GM21723 (cell line): Measurements from ENCODE around the gene CLCNKB.
"Not testable (repeated sequence)": the region's sequence is repeated elsewhere in the genome, so short reads cannot be mapped to it uniquely, and the experiment has no call there.

ENCODE experiments used
- ATAC-seq: cut with Tn5 transposase; IDR thresholded peaks from one replicate; pipeline ENCODE4 v1.9.1; 2021; ENCODE audit warnings: mild to moderate bottlenecking, moderate library complexity; ENCODE audit not compliant: unreplicated experiment

CLCNKB gene

GRCh38 chr1:16043521-16043920 is at the start of gene CLCNKB:
Gene CLCNKB, plus strand, starts transcription at chr1:16043782. Its CDS starts 711 bp downstream, at chr1:16044493.
- no peak for ATAC-seq

GRCh38 chr1:15994081-15994480 is 49.5 kb upstream of the CLCNKB start:
- no peak for ATAC-seq

- no peak for ATAC-seq
Observed at GRCh38 chr1:15994590-15995351, 48.8 kb upstream of the CLCNKB start.

GRCh38 chr1:15997076-15997585 is 46.5 kb upstream of the CLCNKB start:
- no peak for ATAC-seq

GRCh38 chr1:15997637-15998280 is 45.8 kb upstream of the CLCNKB start:
- ATAC-seq = no peak

- no peak for ATAC-seq
Observed at GRCh38 chr1:15998929-15999328, 44.7 kb upstream of the CLCNKB start.

GRCh38 chr1:16001274-16001673 is 42.3 kb upstream of the CLCNKB start:
- not testable (repeated sequence) for ATAC-seq

- ATAC-seq = no peak
Observed at GRCh38 chr1:16005597-16005996, 38.0 kb upstream of the CLCNKB start.

GRCh38 chr1:16006010-16006409 is 37.6 kb upstream of the CLCNKB start:
- no peak for ATAC-seq

GRCh38 chr1:16006552-16007485 is 36.8 kb upstream of the CLCNKB start:
- ATAC-seq = no peak

- ATAC-seq = no peak
Observed at GRCh38 chr1:16007671-16008341, 35.8 kb upstream of the CLCNKB start.

GRCh38 chr1:16009030-16009460 is 34.5 kb upstream of the CLCNKB start:
- ATAC-seq = no peak

GRCh38 chr1:16009678-16010077 is 33.9 kb upstream of the CLCNKB start:
- ATAC-seq = no peak

- ATAC-seq = no peak
Observed at GRCh38 chr1:16010837-16011236, 32.7 kb upstream of the CLCNKB start.

GRCh38 chr1:16011936-16012589 is 31.5 kb upstream of the CLCNKB start:
- no peak for ATAC-seq

GRCh38 chr1:16012590-16013219 is 30.9 kb upstream of the CLCNKB start:
- peak; percentile 39 for ATAC-seq

GRCh38 chr1:16013220-16013907 is 30.2 kb upstream of the CLCNKB start:
- ATAC-seq = peak; percentile 47

GRCh38 chr1:16013908-16014258 is 29.7 kb upstream of the CLCNKB start:
- no peak for ATAC-seq
